IgD-negative memory B cell (primary cell): ENCODE data around the gene SVEP1. TPM values are rescaled to one million over a fixed set of nuclear protein-coding genes. Genes with fewer than 3 reads are reported as not detected.

Experiments used
- H3K27ac Mint-ChIP-seq, 3 donors: one replicate each; pipeline ENCODE4 v1.8.0; 2020 to 2022; ENCODE audit warnings: mild to moderate bottlenecking in 3 of 3, mixed read lengths in 3 of 3, moderate library complexity in 1 of 3
- H3K27me3 Mint-ChIP-seq: one replicate; pipeline ENCODE4 v1.8.0; 2021; ENCODE audit warnings: mixed read lengths
- H3K36me3 Mint-ChIP-seq: one replicate; pipeline ENCODE4 v1.8.0; 2020; ENCODE audit warnings: mild to moderate bottlenecking, mixed read lengths
- H3K4me1 Mint-ChIP-seq, 3 donors: one replicate each; pipeline ENCODE4 v1.8.0; 2020 to 2022; ENCODE audit warnings: mixed read lengths in 3 of 3, mild to moderate bottlenecking in 1 of 3
- H3K4me3 Mint-ChIP-seq, 4 donors: one replicate each; pipeline ENCODE4 v1.8.0; 2020 to 2022; ENCODE audit warnings: mild to moderate bottlenecking in 4 of 4, mixed read lengths in 4 of 4, moderate library complexity in 3 of 4
- H3K9me3 Mint-ChIP-seq, 3 donors: one replicate each; pipeline ENCODE4 v1.8.0; 2020 to 2021; ENCODE audit warnings: mixed read lengths in 3 of 3, mild to moderate bottlenecking in 1 of 3
- polyA plus RNA-seq: library from polyadenylated mRNA; unstranded; fragments of 300-500 nt; fragmentation: Illumina TruSeq; gene quantifications from one replicate; pipeline ENCODE4 v1.2.3, GENCODE V29; 2021

The SVEP1 gene
- polyA plus RNA-seq, 1 donor from 2014 or later = not detected

GRCh38 chr9:110463499-110463898 lies 116.0 kb downstream of the SVEP1 start:
- Mint-ChIP-seq H3K27ac (no peak overlapping the region), H3K36me3 (no peaks in the 10 kb centered on the region), H3K4me3 (no peak overlapping the region), H3K9me3 (no peaks in the 10 kb centered on the region), H3K4me1 (peaks cover 0 to 1% (median 0%) of the 10 kb centered on the region in 3 donors), H3K27me3 (no peaks in the 10 kb centered on the region)

GRCh38 chr9:110457245-110457644 lies 122.3 kb downstream of the SVEP1 start:
- no peaks in the 10 kb centered on the region for H3K36me3 Mint-ChIP-seq
- H3K27ac Mint-ChIP-seq = no peak overlapping the region
- no peaks in the 10 kb centered on the region for H3K4me1 Mint-ChIP-seq
- H3K9me3 Mint-ChIP-seq = no peaks in the 10 kb centered on the region
- peaks cover 1% of the 10 kb centered on the region for H3K27me3 Mint-ChIP-seq
- no peak overlapping the region for H3K4me3 Mint-ChIP-seq

GRCh38 chr9:110456681-110457080 lies 122.9 kb downstream of the SVEP1 start:
- H3K27ac Mint-ChIP-seq = no peak overlapping the region
- no peaks in the 10 kb centered on the region for H3K36me3 Mint-ChIP-seq
- no peak overlapping the region for H3K4me3 Mint-ChIP-seq
- peaks cover 1% of the 10 kb centered on the region for H3K27me3 Mint-ChIP-seq
- H3K4me1 Mint-ChIP-seq = no peaks in the 10 kb centered on the region
- H3K9me3 Mint-ChIP-seq = no peaks in the 10 kb centered on the region

GRCh38 chr9:110455860-110456259 lies 123.7 kb downstream of the SVEP1 start:
- no peaks in the 10 kb centered on the region for H3K36me3 Mint-ChIP-seq
- H3K27me3 Mint-ChIP-seq = peaks cover 1% of the 10 kb centered on the region
- H3K4me3 Mint-ChIP-seq = no peak overlapping the region
- H3K9me3 Mint-ChIP-seq = no peaks in the 10 kb centered on the region
- no peak overlapping the region for H3K27ac Mint-ChIP-seq
- no peaks in the 10 kb centered on the region for H3K4me1 Mint-ChIP-seq

- no peaks in the 10 kb centered on the region for H3K27me3 Mint-ChIP-seq
- H3K4me1 Mint-ChIP-seq = no peaks in the 10 kb centered on the region
- no peaks in the 10 kb centered on the region for H3K36me3 Mint-ChIP-seq
- no peak overlapping the region for H3K4me3 Mint-ChIP-seq
- no peak overlapping the region for H3K27ac Mint-ChIP-seq
- H3K9me3 Mint-ChIP-seq = peaks cover 0 to 2% (median 0%) of the 10 kb centered on the region in 3 donors
Measured at GRCh38 chr9:110452227-110452801, 127.2 kb downstream of the SVEP1 start.

- no peak overlapping the region for H3K27ac Mint-ChIP-seq
- no peaks in the 10 kb centered on the region for H3K36me3 Mint-ChIP-seq
- no peak overlapping the region for H3K4me3 Mint-ChIP-seq
- peaks cover 0 to 2% (median 0%) of the 10 kb centered on the region in 3 donors for H3K9me3 Mint-ChIP-seq
- no peaks in the 10 kb centered on the region for H3K27me3 Mint-ChIP-seq
- no peaks in the 10 kb centered on the region for H3K4me1 Mint-ChIP-seq
Measured at GRCh38 chr9:110451726-110452125, 127.8 kb downstream of the SVEP1 start.

GRCh38 chr9:110447476-110447875 lies 132.1 kb downstream of the SVEP1 start:
- Mint-ChIP-seq H3K4me1 (no peaks in the 10 kb centered on the region), H3K9me3 (peaks cover 3 to 5% (median 4%) of the 10 kb centered on the region in 3 donors)

GRCh38 chr9:110446171-110446570 lies 133.4 kb downstream of the SVEP1 start:
- Mint-ChIP-seq H3K27me3 (peaks cover 4% of the 10 kb centered on the region), H3K4me3 (no peak overlapping the region), H3K27ac (no peak overlapping the region), H3K9me3 (peaks cover 3 to 5% (median 4%) of the 10 kb centered on the region in 3 donors), H3K36me3 (no peaks in the 10 kb centered on the region), H3K4me1 (no peaks in the 10 kb centered on the region)

More at GRCh38 chr9:110447476-110447875, 132.1 kb downstream of the SVEP1 start:
- Mint-ChIP-seq H3K4me3 (no peak overlapping the region), H3K36me3 (no peaks in the 10 kb centered on the region), H3K27ac (no peak overlapping the region), H3K27me3 (peaks cover 3% of the 10 kb centered on the region)

GRCh38 chr9:110444911-110445310 lies 134.6 kb downstream of the SVEP1 start:
- Mint-ChIP-seq H3K4me1 (no peaks in the 10 kb centered on the region), H3K27me3 (peaks cover 4% of the 10 kb centered on the region), H3K9me3 (peaks cover 3 to 5% (median 4%) of the 10 kb centered on the region in 3 donors), H3K4me3 (no peak overlapping the region), H3K36me3 (no peaks in the 10 kb centered on the region), H3K27ac (no peak overlapping the region)

- peaks cover 6% of the 10 kb centered on the region for H3K27me3 Mint-ChIP-seq
- H3K36me3 Mint-ChIP-seq = no peaks in the 10 kb centered on the region
- peaks cover 3 to 5% (median 4%) of the 10 kb centered on the region in 3 donors for H3K9me3 Mint-ChIP-seq
- no peak overlapping the region for H3K27ac Mint-ChIP-seq
- no peak overlapping the region for H3K4me3 Mint-ChIP-seq
- H3K4me1 Mint-ChIP-seq = no peaks in the 10 kb centered on the region
Measured at GRCh38 chr9:110443866-110444220, 135.7 kb downstream of the SVEP1 start.

GRCh38 chr9:110443146-110443865 lies 136.2 kb downstream of the SVEP1 start:
- Mint-ChIP-seq H3K4me1 (no peaks in the 10 kb centered on the region), H3K36me3 (no peaks in the 10 kb centered on the region), H3K9me3 (peaks cover 2 to 5% (median 3%) of the 10 kb centered on the region in 3 donors), H3K27me3 (peaks cover 6% of the 10 kb centered on the region), H3K4me3 (no peak overlapping the region), H3K27ac (no peak overlapping the region)

GRCh38 chr9:110440796-110441195 lies 138.7 kb downstream of the SVEP1 start:
- no peak overlapping the region for H3K27ac Mint-ChIP-seq
- peaks cover 6% of the 10 kb centered on the region for H3K27me3 Mint-ChIP-seq
- H3K9me3 Mint-ChIP-seq = peaks cover 0 to 3% (median 2%) of the 10 kb centered on the region in 3 donors
- no peaks in the 10 kb centered on the region for H3K4me1 Mint-ChIP-seq
- no peaks in the 10 kb centered on the region for H3K36me3 Mint-ChIP-seq
- no peak overlapping the region for H3K4me3 Mint-ChIP-seq

- no peak overlapping the region for H3K4me3 Mint-ChIP-seq
- H3K27ac Mint-ChIP-seq = no peak overlapping the region
- H3K36me3 Mint-ChIP-seq = no peaks in the 10 kb centered on the region
- peaks cover 6% of the 10 kb centered on the region for H3K27me3 Mint-ChIP-seq
- no peaks in the 10 kb centered on the region for H3K4me1 Mint-ChIP-seq
- H3K9me3 Mint-ChIP-seq = peaks cover 0 to 2% (median 0%) of the 10 kb centered on the region in 3 donors
Measured at GRCh38 chr9:110440172-110440571, 139.4 kb downstream of the SVEP1 start.

- Mint-ChIP-seq H3K27me3 (no peaks in the 10 kb centered on the region), H3K4me1 (peaks cover 0 to 4% (median 0%) of the 10 kb centered on the region in 3 donors), H3K4me3 (no peak overlapping the region), H3K36me3 (no peaks in the 10 kb centered on the region), H3K27ac (no peak overlapping the region), H3K9me3 (no peaks in the 10 kb centered on the region)
Measured at GRCh38 chr9:110432253-110432652, 147.3 kb downstream of the SVEP1 start.

- H3K9me3 Mint-ChIP-seq = no peaks in the 10 kb centered on the region
- no peak overlapping the region for H3K27ac Mint-ChIP-seq
- H3K27me3 Mint-ChIP-seq = no peaks in the 10 kb centered on the region
- H3K36me3 Mint-ChIP-seq = no peaks in the 10 kb centered on the region
- no peak overlapping the region for H3K4me3 Mint-ChIP-seq
- peaks cover 0 to 4% (median 0%) of the 10 kb centered on the region in 3 donors for H3K4me1 Mint-ChIP-seq
Measured at GRCh38 chr9:110429453-110429852, 150.1 kb downstream of the SVEP1 start.
